HPDE6-E6E7 (cell line): ENCODE data around the gene SCFD2.

Experiments used
- DNase-seq: peaks from one replicate; pipeline ENCODE4 v3.0.0; 2011; ENCODE audit warnings: missing footprints; ENCODE audit errors: extremely low spot score

The SCFD2 gene

GRCh38 chr4:52987392-52988056 lies 378.3 kb downstream of the SCFD2 start:
- no peak for DNase-seq

DNA sequence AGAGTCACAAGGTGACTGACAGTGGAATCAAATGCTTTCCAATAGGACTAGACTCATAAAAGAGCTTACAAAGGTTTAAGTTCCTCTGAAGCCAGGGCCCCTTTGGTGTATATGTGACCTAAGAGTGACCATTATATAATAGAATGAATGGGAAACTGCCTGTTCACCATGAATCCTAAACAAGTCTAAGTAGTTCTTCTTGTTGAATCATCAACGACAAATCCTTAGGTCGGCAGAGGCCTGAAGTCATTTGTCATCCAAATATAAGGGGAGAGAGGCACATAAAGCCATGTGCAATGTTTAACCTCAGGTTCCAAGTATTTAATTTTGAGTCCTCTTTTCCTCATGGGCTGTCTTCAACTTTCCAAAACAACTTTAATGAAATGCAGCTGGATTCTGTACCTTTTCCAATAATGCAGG lies 381.4 kb downstream of the SCFD2 start:
- DNase-seq = no peak

- peak; percentile 35 for DNase-seq
Measured at GRCh38 chr4:52983563-52984303, 382.1 kb downstream of the SCFD2 start.

- no peak for DNase-seq
Measured at GRCh38 chr4:52982946-52983340, 382.9 kb downstream of the SCFD2 start.

GRCh38 chr4:52982255-52982945 lies 383.5 kb downstream of the SCFD2 start:
- DNase-seq = peak; percentile 16

DNA sequence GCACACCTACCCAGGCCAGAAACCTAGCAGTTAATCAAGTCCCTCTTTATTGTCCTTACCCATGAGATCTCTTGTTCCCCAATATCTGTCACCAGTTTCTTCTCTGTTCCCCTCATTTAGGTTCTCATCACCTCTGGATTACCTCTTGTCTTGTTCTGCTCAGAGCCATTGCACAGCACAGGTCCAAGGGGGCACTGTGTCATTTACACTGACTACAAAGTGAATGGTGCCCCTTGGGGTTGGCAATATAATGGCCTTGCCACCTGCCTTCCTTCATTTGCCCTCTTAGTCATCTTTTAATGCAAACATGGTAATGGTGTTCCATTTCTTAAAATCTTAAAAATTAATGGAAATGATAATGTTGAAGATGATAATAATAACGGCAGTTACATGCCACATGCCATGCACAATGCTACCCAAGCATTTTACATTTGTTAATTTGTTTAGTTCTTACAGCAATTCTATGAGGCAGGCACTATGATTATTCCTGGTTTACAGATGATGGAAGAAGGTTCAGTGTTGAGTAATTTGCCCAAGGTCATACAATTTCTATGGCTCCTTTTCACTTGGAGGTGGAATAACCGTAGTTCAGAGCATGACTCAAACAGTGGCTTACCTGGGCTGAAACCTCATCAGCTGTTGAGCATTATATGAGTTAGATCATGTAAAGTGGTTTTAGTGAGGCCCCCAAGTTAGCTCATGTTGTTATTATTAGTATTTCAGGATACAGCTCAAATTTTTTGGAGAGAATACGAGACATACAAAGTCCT lies 385.9 kb downstream of the SCFD2 start:
- DNase-seq = no peak

DNA sequence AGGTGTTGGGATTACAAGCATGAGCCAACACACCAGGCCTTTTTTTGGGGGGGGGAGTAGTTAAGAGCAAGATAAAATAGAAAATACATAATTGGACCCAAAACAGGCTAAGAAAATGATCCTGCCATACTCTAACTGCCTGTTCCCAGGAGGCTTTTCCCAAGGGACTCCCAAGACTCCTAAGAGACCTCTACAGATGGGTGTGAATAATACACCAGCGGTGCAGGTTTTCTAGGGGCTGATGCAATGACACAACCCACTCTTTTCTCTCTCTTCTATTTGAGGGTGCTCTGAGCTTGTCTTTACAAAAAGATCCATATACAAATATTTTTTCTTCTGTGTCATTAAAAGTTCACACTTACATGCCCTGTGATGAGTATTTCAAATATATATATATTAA lies 386.8 kb downstream of the SCFD2 start:
- DNase-seq = no peak

DNA sequence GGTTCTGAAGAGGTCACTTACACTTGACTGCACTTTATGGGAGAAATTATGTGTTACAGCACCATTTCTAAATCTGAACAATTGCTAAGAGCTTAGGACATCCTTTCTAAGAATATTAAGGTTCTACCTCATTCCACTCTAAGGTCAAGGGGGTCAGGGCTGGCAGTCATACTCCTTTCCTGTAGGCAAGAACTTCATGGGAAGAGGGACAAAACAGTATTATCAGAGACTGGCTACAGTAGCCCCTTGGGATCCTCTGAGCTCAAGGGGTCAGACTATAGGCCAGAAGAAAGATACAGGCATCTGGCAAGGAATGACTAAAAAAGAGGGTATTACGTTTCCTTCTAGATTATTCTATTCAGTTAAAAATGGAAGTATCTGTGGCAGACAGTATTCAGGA lies 388.6 kb downstream of the SCFD2 start:
- no peak for DNase-seq

DNA sequence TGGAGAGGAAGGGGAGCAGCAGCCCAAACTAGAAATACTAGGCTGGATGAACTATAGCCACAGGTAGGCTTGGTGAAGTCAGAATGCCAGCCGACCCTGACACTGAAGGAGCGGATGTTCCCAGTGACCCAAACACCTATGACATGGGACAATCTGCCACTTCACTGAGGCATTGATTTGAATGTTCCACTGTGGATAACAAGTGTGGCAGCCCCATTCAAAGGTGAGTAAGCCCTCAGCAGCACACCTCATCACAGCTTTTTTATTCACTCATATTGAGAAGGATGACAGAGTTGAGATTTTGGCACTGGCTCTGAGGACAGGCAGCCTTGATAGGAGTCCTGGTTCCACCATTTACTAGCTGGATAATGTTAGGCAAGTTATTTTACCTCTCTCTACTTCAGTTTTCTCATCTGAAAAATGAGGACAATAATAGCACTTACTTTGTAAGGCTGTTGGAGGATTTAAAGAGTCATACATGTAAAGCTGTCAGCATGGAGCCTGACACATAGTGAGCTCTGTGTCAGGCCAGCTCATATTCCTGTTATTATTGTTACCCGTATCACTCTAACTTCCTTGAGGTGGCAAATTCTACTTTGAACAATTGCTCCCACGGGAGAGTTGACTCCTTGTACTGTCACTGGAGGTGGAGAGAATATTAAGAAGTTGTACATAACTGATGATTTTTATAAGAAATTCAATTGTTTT lies 389.2 kb downstream of the SCFD2 start:
- DNase-seq = no peak

DNA sequence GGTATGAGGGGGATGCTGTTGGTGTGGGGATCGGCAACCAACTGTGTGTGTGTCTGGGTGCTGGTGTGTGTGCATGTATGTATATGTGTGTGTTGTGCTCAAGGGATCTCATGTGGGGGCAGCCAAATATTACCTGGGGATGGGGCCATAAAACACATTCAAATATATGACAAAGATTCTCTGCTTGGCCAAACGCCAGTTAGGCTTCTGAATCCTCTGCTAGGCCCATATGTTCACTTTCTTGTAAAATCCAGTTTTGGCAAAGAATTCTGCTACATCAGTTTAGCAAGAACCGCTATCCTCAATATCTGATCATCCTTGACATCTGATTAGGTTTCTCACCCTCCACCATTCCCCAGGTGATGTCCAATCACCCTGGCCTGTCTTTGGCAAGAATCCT lies 397.2 kb downstream of the SCFD2 start:
- no peak for DNase-seq

DNA sequence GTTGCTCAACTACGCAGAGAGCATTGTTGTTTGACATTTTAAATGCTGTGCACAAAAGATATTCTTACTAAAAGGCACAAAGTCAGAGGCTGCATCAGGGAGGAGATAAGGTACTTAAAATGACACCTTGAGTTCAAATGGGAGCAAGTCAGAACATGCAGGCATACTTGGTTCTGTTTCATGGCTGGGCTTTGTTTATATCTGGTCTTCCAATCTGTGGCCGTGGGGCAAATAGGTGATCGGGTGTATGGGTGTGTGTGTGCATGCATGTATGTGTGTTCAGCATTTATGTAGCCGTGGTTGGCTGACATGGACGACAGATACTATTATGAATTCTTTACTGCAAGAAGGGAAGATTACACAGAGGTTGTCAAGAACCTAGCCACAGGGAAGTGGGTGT lies 397.6 kb downstream of the SCFD2 start:
- DNase-seq = no peak

DNA sequence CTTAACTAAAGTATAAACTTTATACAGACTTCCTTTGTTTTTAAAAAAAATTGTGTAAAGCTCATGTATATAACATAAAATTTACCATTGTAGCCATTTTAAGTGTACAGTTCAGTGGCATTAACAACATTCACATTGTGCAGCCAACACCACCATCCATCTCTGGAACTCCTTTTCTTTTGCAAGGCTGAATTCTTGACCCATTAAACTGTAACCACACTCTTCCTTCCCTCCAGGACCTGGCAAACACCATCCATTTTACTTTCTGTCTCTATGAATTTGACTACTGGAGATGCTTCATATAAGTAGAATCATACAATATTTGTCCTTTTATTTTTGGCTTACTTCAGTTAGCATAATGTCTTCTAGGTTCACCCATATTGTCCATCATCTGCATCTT lies 399.1 kb downstream of the SCFD2 start:
- no peak for DNase-seq

- DNase-seq = no peak
Measured at GRCh38 chr4:52966172-52966571, 399.7 kb downstream of the SCFD2 start.

GRCh38 chr4:52964561-52965101 lies 401.2 kb downstream of the SCFD2 start:
- DNase-seq = no peak

- DNase-seq = no peak
Measured at GRCh38 chr4:52964011-52964410, 401.9 kb downstream of the SCFD2 start.

DNA sequence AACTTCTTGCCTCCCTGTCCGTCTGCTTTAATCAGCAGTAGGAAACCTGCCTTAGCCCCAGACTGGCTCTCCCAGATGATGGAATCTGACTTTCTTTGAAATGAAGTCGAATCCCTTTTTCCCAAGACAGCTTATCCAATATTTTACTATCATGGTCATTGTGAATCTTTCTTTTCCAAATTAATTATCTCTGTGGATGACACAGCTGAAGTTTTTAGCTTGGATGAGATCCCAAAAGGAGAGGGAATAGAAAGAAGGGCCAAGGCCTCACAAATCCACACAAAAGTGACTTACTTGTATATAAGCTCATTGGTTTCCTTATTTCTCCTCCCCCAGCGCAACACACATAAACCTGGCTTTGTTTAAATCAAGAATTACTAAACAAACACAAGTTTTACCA lies 403.1 kb downstream of the SCFD2 start:
- no peak for DNase-seq

DNA sequence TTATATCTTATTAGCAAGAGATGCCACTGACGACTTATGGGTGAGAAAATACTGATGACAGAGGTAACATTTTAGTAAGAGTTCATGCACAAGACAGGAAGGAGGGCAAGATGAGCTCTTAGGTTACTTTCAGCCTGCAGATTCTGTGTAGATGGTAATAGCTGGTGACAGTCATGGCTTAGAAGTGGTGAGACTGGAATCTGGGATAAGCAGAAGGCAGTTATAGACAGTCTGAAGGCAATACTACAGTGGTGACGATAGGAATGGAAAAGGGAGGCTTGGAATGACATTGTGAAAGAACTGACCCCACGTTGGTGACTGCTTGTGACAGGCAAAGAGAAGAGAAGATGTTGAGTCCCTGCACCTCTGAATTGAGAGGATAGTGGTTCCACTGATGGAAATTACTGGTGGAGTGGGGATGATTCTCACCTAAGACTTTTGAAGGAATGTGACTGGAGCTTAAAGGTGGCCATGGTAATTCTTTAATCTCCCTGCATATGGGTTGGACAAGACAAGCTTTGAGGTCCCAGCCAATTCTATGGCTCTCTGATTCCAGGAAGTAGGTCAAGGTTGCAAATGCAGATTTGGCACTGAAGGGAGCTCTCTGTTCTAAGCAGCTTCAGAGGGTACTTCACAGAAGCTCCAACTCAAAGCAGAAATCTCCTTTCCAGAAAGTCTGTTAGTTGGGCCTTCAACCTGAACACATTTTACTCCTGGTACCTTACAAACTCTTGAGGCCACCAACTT lies 404.0 kb downstream of the SCFD2 start:
- no peak for DNase-seq

DNA sequence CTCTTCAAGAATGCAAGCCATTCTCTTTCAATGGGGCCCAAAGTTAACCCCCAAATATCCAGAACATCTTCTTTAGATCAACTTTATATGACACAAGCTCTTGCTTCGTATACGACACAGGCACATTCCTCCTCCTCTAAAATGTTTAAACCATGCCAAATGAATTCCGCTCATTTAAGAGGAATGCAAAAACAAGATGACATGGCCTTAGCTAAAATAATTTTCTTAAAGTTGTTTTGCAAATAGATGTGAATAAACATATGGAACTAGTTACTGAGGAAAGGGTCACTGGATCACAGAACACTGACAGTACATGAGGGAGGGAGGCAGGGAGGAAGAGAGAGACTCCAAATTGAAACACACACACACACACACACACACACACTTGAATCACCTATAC lies 406.3 kb downstream of the SCFD2 start:
- DNase-seq = no peak

- no peak for DNase-seq
Measured at GRCh38 chr4:52957835-52958631, 407.8 kb downstream of the SCFD2 start.

DNA sequence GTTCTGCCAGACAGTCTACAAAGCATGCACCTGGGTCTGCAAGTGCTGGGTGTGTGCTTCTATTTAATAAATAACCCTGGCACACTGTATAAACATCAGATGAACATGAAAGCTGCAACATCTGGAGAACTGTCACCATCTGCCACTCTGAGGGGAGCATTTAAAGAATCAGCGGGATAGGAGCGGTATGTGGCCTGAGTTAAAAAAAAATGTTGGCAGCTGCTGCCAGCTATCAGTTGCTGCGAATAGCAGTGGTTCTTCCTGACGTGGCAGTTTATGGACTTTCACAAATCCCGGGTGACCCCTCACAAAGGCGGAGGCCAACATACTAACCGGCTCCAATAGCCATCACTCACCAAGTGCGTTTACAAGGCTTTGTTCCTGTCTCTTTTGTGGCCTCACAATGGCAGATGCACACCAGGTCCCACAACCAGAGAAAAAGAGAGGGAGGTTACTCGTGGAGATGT lies 408.6 kb downstream of the SCFD2 start:
- no peak for DNase-seq
